ENCODE measurements around the gene COX4I1. TPM values are rescaled to one million over a fixed set of nuclear protein-coding genes. Genes with fewer than 3 reads are reported as not detected.

Gene COX4I1
- total RNA-seq, 1 donor from 2014 or later, result 148 TPM

DNA sequence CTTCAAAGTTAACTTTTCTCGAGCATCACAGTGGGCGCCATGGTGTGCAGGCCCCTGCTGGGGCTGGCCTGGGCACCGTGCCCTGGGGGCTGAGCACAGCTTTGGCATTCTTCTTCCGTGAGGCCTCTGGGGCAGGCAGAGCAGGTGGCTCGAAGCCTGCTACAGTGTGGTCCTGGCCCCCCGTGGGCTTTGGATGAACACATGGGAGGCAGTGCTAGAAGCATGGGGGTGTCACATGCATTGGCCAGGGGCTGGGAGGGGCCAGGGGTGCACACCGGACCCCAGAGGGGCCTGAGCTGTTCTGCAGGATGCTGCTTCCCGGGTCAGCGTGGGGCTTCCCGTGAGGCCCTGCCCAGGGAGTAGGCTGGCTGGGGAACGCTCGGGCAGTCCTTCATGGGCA lies 36.5 kb upstream of the COX4I1 start:
- intact Hi-C loops (cut with DNase I), result no loop called here
- no peak overlapping the region for H3K4me3 ChIP-seq
- no peak overlapping the region for H3K27ac ChIP-seq
- no peaks in the 10 kb centered on the region for H3K27me3 ChIP-seq
- no peak for DNase-seq (ENCODE audit: low spot score in 2 of 2)
- H3K9me3 ChIP-seq, result no peaks in the 10 kb centered on the region
- no peaks in the 10 kb centered on the region for H3K4me1 ChIP-seq
- no peaks in the 10 kb centered on the region for H3K36me3 ChIP-seq
- TF ChIP-seq, protein P1, sequence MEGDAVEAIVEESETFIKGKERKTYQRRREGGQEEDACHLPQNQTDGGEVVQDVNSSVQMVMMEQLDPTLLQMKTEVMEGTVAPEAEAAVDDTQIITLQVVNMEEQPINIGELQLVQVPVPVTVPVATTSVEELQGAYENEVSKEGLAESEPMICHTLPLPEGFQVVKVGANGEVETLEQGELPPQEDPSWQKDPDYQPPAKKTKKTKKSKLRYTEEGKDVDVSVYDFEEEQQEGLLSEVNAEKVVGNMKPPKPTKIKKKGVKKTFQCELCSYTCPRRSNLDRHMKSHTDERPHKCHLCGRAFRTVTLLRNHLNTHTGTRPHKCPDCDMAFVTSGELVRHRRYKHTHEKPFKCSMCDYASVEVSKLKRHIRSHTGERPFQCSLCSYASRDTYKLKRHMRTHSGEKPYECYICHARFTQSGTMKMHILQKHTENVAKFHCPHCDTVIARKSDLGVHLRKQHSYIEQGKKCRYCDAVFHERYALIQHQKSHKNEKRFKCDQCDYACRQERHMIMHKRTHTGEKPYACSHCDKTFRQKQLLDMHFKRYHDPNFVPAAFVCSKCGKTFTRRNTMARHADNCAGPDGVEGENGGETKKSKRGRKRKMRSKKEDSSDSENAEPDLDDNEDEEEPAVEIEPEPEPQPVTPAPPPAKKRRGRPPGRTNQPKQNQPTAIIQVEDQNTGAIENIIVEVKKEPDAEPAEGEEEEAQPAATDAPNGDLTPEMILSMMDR (IDR thresholded peaks at IDR 0.05), result no peak

DNA sequence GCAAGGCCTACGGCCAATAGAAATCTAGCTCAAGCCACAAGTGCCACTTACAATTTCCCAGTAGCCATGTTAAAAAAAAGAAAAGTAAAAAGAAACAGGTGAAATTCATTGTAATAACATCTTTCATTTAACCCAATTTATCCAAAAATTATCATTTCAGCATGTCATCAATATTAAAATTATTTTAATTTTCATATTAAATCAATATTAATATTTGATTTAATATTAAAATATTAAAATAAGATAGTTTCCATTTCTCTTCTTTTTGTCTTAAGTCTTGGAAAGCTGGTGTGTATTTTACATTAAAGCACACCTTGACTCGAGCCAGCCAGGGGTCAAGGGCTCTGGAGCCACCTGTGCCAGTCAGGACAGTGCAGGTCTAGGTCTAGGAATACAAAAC lies 35.9 kb upstream of the COX4I1 start:
- Histone ChIP-seq H3K27me3 (no peaks in the 10 kb centered on the region), H3K27ac (no peak overlapping the region), H3K9me3 (no peaks in the 10 kb centered on the region), H3K4me1 (no peaks in the 10 kb centered on the region), H3K36me3 (no peaks in the 10 kb centered on the region), H3K4me3 (no peak overlapping the region)
- TF ChIP-seq, protein P1 (IDR thresholded peaks at IDR 0.05), result no peak
- DNase-seq (ENCODE audit: low spot score in 2 of 2), result no peak
- intact Hi-C loops (cut with DNase I), result no loop called here

DNA sequence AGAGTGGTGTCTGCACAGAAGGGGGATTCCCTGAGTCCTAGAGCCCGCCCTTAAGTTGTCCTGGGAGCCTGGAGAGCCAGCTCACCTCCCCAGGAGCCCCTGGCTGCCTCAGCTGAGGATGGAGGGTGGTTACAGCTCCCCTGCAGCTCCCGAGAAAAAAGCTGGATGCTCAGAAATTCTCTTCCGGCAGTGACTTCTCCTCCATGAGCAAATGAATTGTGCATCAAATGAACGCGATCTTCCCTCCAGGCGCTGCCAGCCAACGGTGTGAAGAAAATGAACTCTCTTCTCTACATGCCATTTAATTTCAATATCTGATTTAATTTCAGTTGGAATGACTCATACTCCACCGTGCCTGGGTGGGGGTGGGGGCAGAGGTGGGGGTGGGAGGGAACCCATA lies 34.3 kb upstream of the COX4I1 start:
- H3K4me1 ChIP-seq, result no peaks in the 10 kb centered on the region
- no peak for DNase-seq (ENCODE audit: low spot score in 2 of 2)
- intact Hi-C loops (cut with DNase I), result no loop called here
- no peaks in the 10 kb centered on the region for H3K27me3 ChIP-seq
- H3K9me3 ChIP-seq, result no peaks in the 10 kb centered on the region
- no peak overlapping the region for H3K27ac ChIP-seq
- no peaks in the 10 kb centered on the region for H3K36me3 ChIP-seq
- TF ChIP-seq, protein P1 (IDR thresholded peaks at IDR 0.05), result no peak
- no peak overlapping the region for H3K4me3 ChIP-seq

DNA sequence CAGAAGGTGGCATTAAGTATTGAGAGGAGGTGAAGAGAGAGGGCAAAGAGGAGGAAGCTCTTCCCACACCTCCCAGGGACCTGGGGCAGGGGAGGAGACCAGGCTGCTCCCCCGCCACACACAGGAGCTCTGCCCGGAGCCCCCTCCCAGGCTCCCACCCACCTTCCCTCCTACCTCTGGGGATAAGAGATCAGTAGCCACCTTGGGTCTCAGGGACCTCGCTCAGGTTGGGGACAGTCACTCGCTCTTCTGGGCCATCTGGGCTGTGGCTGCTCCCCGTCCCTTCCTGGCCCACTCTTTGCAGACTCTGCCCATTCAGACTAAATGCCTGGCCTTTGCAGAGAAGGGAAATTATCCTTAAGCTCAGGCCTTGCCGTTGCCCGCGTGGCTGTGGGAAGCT lies 33.7 kb upstream of the COX4I1 start:
- no peaks in the 10 kb centered on the region for H3K9me3 ChIP-seq
- no peaks in the 10 kb centered on the region for H3K4me1 ChIP-seq
- H3K36me3 ChIP-seq, result no peaks in the 10 kb centered on the region
- H3K4me3 ChIP-seq, result no peak overlapping the region
- intact Hi-C loops (cut with DNase I), result no loop called here
- H3K27me3 ChIP-seq, result no peaks in the 10 kb centered on the region
- TF ChIP-seq, protein P1 (IDR thresholded peaks at IDR 0.05), result no peak
- no peak for DNase-seq (ENCODE audit: low spot score in 2 of 2)
- no peak overlapping the region for H3K27ac ChIP-seq

DNA sequence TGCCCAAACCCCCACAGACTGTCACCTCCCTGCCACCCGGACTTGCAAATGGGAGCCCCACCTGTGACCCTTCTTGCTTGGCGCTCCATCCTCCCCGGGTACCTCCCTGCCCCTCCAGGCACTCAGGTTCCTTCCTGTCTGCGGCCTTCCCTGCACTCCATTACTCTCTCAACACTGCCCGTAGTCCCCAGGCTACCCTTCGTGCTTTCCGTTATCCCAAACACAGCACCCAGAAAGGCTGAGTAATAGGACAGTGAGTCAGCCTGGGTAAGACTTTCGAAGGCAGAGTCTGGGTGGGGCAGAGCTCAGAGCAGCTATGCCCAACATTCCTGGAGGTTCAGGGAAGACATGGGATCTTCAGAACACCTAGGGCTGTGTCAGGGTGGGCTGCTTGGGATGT lies 32.0 kb upstream of the COX4I1 start:
- no peaks in the 10 kb centered on the region for H3K36me3 ChIP-seq
- no peak for DNase-seq (ENCODE audit: low spot score in 2 of 2)
- no peak overlapping the region for H3K4me3 ChIP-seq
- intact Hi-C loops (cut with DNase I), result no loop called here
- H3K4me1 ChIP-seq, result no peaks in the 10 kb centered on the region
- TF ChIP-seq, protein P1 (IDR thresholded peaks at IDR 0.05), result no peak
- no peaks in the 10 kb centered on the region for H3K27me3 ChIP-seq
- no peak overlapping the region for H3K27ac ChIP-seq
- no peaks in the 10 kb centered on the region for H3K9me3 ChIP-seq

DNA sequence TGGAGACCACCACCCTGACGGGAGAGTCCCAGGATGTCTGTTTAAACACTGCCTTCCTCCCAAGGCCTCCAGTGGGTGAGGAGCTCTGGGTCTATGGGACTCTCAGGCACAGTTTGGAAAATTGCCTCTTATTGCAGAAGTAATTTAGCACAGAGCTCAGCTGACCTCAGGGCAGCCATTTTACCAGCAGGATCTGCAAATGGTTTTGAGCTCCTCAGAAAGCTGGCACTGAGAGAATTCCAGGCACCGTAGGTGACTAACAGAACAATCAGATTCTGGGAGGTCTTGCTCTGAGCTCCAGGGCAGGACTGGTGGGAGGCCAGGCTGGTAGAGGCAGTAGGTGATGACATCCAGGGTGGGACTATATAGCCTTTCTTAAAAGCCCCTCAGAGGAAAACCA lies 31.3 kb upstream of the COX4I1 start:
- H3K9me3 ChIP-seq, result no peaks in the 10 kb centered on the region
- TF ChIP-seq, protein P1 (IDR thresholded peaks at IDR 0.05), result no peak
- H3K27me3 ChIP-seq, result no peaks in the 10 kb centered on the region
- no peak overlapping the region for H3K4me3 ChIP-seq
- no peak overlapping the region for H3K27ac ChIP-seq
- no peaks in the 10 kb centered on the region for H3K4me1 ChIP-seq
- H3K36me3 ChIP-seq, result no peaks in the 10 kb centered on the region
- no peak for DNase-seq (ENCODE audit: low spot score in 2 of 2)
- intact Hi-C loops (cut with DNase I), result no loop called here

All from ascending aorta (tissue), 2 donors.